Epithelial cell of esophagus (primary cell): ENCODE results near the gene TMEM47.

Experiments
- DNase-seq: peaks from one replicate; pipeline ENCODE4 v3.0.0; 2010; ENCODE audit warnings: low read depth
- H3K4me3 ChIP-seq: 2 replicates; pipeline ENCODE4 v1.5.1; 2011; ENCODE audit warnings: mild to moderate bottlenecking, low read length, control low read depth
- CTCF ChIP-seq: IDR thresholded peaks from 2 replicates; pipeline ENCODE4 v1.5.1; 2011; ENCODE audit warnings: low read depth, mild to moderate bottlenecking, low read length, control low read depth, inconsistent platforms; ENCODE audit not compliant: insufficient read depth; ENCODE audit errors: missing control alignments

Gene TMEM47

GRCh38 chrX:34631479-34632220 is 25.4 kb downstream of the TMEM47 start:
- DNase-seq: no peak
- no peak for TF ChIP-seq CTCF
- no peak overlapping the region for H3K4me3 ChIP-seq

DNA sequence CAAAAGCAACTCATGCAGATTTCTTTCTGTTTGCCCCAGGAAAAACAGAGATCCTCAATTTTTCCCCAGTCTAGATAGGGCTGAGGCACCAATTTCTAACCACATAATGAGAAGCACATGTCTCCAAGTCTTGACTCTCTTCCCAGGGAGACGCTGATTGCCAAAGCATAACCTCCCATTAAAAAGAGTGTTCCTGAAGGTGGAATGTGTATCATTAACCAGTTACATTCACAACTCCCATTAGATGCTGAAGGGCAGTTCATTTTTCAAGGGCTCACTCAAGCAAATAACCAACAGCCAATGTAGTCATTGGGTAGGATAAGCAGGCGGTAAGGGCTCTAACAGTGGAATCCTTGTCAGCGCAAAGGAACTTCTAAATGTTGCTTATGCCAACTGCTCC is 27.5 kb downstream of the TMEM47 start:
- DNase-seq: no peak
- TF ChIP-seq CTCF: no peak
- no peak overlapping the region for H3K4me3 ChIP-seq

- no peak overlapping the region for H3K4me3 ChIP-seq
- TF ChIP-seq CTCF: no peak
- DNase-seq: no peak
Measured at GRCh38 chrX:34624416-34624815, 32.7 kb downstream of the TMEM47 start.

- DNase-seq: no peak
Measured at GRCh38 chrX:34619920-34620319, 37.2 kb downstream of the TMEM47 start.

GRCh38 chrX:34612036-34612435 is 45.0 kb downstream of the TMEM47 start:
- H3K4me3 ChIP-seq: no peak overlapping the region
- no peak for TF ChIP-seq CTCF
- peak; percentile 32 for DNase-seq

More at GRCh38 chrX:34619920-34620319, 37.2 kb downstream of the TMEM47 start:
- TF ChIP-seq CTCF: no peak
- no peak overlapping the region for H3K4me3 ChIP-seq

DNA sequence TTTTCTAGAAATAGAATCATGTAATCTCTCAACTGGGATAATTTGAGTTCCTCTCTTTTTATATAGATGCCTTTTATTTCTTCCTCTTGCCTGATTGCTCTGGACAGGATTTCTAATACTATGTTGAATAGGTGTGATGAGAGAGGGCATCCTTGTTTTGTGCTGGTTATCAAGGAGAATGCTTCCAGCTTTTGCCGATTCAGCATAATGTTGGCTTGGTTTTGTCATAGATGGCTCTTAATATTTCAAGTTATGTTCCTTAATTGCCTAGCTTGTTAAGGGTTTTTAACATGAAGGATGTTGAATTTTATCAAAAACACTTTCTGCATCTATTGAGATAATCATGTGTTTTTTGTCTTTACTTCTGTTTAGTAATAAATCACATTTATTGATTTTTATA is 58.7 kb downstream of the TMEM47 start:
- no peak for DNase-seq
- TF ChIP-seq CTCF: no peak
- H3K4me3 ChIP-seq: no peak overlapping the region

- TF ChIP-seq CTCF: no peak
- DNase-seq: no peak
- H3K4me3 ChIP-seq: no peak overlapping the region
Measured at GRCh38 chrX:34586936-34587335, 70.1 kb downstream of the TMEM47 start.
